ENCODE results near the gene TLK2. TPM values are rescaled to one million over a fixed set of nuclear protein-coding genes. Genes with fewer than 3 reads are reported as not detected.
"Not testable (repeated sequence)": the region's sequence is repeated elsewhere in the genome, so short reads cannot be mapped to it uniquely, and the experiment has no call there.

TLK2 gene
- total RNA-seq, 5 donors from 2014 or later (not counting 1 experiment from before 2014, with no cell fraction given): 46.8 to 82.2 (median 54.7) TPM

- H3K9me3 ChIP-seq; H3K27me3 ChIP-seq (replicated peaks in 1 of 2; ENCODE audit: control insufficient read depth in 2 of 2, extremely low read depth in 1 of 2, insufficient read depth in 2 of 2, low read length in 1 of 2); H3K27me3 Mint-ChIP-seq; H3K9me3 Mint-ChIP-seq; H3K4me1 ChIP-seq (ENCODE audit: control insufficient read depth in 1 of 2, extremely low read depth in 1 of 2, insufficient read depth in 2 of 2, low read length in 2 of 2); CTCF ChIA-PET; H3K4me3 Mint-ChIP-seq; H3K36me3 ChIP-seq (ENCODE audit: control insufficient read depth in 2 of 2, extremely low read depth in 1 of 2, insufficient read depth in 1 of 2, low read length in 1 of 2); H3K4me3 ChIP-seq (ENCODE audit: control insufficient read depth in 1 of 2, extremely low read depth in 1 of 2, low read length in 1 of 2); POLR2A ChIA-PET; H3K27ac ChIP-seq (ENCODE audit: low read length); H3K36me3 Mint-ChIP-seq: not testable (repeated sequence)
- Mint-ChIP-seq H3K27ac (peak overlapping the region in 1 of 2 donors; percentile 11), H3K4me1 (peaks cover 49 to 61% (median 55%) of the 10 kb centered on the region in 3 donors)
- no CpG with 5 or more reads among the region's 3 CpGs for WGBS (ENCODE audit: insufficient coverage)
- peak in 1 of 35 experiments; percentile 11 for DNase-seq
- peak in 1 of 4 experiments; percentile 55 for ATAC-seq (replicated peaks in 1 of 4)
Observed at GRCh38 chr17:62511014-62511413, 32.4 kb downstream of the TLK2 start.

GRCh38 chr17:62516376-62516775 is 37.8 kb downstream of the TLK2 start:
- POLR2A ChIA-PET: interaction anchor here in 1 of 2 donors (1.3 kb wide), 1 partner anchor 15 kb away, joined by 3 read pairs; no protein-coding TSS in a partner anchor
- H3K27ac Mint-ChIP-seq; H3K27me3 Mint-ChIP-seq; H3K4me3 Mint-ChIP-seq; H3K27me3 ChIP-seq (replicated peaks in 1 of 2; ENCODE audit: control insufficient read depth in 2 of 2, extremely low read depth in 1 of 2, insufficient read depth in 2 of 2, low read length in 1 of 2); H3K27ac ChIP-seq (ENCODE audit: low read length); H3K4me3 ChIP-seq (ENCODE audit: control insufficient read depth in 1 of 2, extremely low read depth in 1 of 2, low read length in 1 of 2); DNase-seq; H3K4me1 ChIP-seq (ENCODE audit: control insufficient read depth in 1 of 2, extremely low read depth in 1 of 2, insufficient read depth in 2 of 2, low read length in 2 of 2); H3K9me3 ChIP-seq; H3K36me3 ChIP-seq (ENCODE audit: control insufficient read depth in 2 of 2, extremely low read depth in 1 of 2, insufficient read depth in 1 of 2, low read length in 1 of 2); H3K9me3 Mint-ChIP-seq; ATAC-seq (replicated peaks in 1 of 4): not testable (repeated sequence)
- Mint-ChIP-seq H3K4me1 (peaks cover 15 to 37% (median 31%) of the 10 kb centered on the region in 3 donors), H3K36me3 (peaks cover 18% of the 10 kb centered on the region)
- CTCF ChIA-PET: interaction anchor here in 1 of 2 donors (0.7 kb wide), 1 partner anchor 47 kb away, joined by 5 read pairs; no protein-coding TSS in a partner anchor
- WGBS (ENCODE audit: insufficient coverage): 100% methylated on average over 7 of the region's 11 CpGs

GRCh38 chr17:62521295-62521694 is 42.7 kb downstream of the TLK2 start:
- not testable (repeated sequence) for H3K4me3 Mint-ChIP-seq; H3K27ac Mint-ChIP-seq; H3K4me1 ChIP-seq (ENCODE audit: control insufficient read depth in 1 of 2, extremely low read depth in 1 of 2, insufficient read depth in 2 of 2, low read length in 2 of 2); H3K27me3 Mint-ChIP-seq; ATAC-seq (replicated peaks in 1 of 4); H3K9me3 Mint-ChIP-seq; H3K4me3 ChIP-seq (ENCODE audit: control insufficient read depth in 1 of 2, extremely low read depth in 1 of 2, low read length in 1 of 2); DNase-seq; H3K27me3 ChIP-seq (replicated peaks in 1 of 2; ENCODE audit: control insufficient read depth in 2 of 2, extremely low read depth in 1 of 2, insufficient read depth in 2 of 2, low read length in 1 of 2); H3K27ac ChIP-seq (ENCODE audit: low read length); H3K9me3 ChIP-seq
- WGBS (ENCODE audit: insufficient coverage): 100% methylated on average over 4 of the region's 5 CpGs
- H3K36me3 ChIP-seq (ENCODE audit: control insufficient read depth in 2 of 2, extremely low read depth in 1 of 2, insufficient read depth in 1 of 2, low read length in 1 of 2): peaks cover 4 to 14% of the 10 kb centered on the region in 2 donors
- ChIA-PET CTCF (interaction anchor here in 1 of 2 donors (0.7 kb wide), 1 partner anchor 657 kb away, joined by 5 read pairs; no protein-coding TSS in a partner anchor), POLR2A (interaction anchor here (0.5 to 0.7 kb wide), 2 partner anchors 29 to 756 kb away, joined by 5 to 12 read pairs; no protein-coding TSS in a partner anchor)
- H3K4me1 Mint-ChIP-seq: peaks cover 7 to 12% (median 12%) of the 10 kb centered on the region in 3 donors
- H3K36me3 Mint-ChIP-seq: peaks cover 15% of the 10 kb centered on the region

GRCh38 chr17:62524077-62524476 is 45.5 kb downstream of the TLK2 start:
- H3K27ac ChIP-seq (ENCODE audit: low read length); H3K9me3 ChIP-seq; ATAC-seq (replicated peaks in 1 of 4); DNase-seq; H3K9me3 Mint-ChIP-seq; H3K27me3 Mint-ChIP-seq; H3K27ac Mint-ChIP-seq; CTCF ChIA-PET; H3K27me3 ChIP-seq (replicated peaks in 1 of 2; ENCODE audit: control insufficient read depth in 2 of 2, extremely low read depth in 1 of 2, insufficient read depth in 2 of 2, low read length in 1 of 2); H3K4me3 Mint-ChIP-seq; H3K4me1 ChIP-seq (ENCODE audit: control insufficient read depth in 1 of 2, extremely low read depth in 1 of 2, insufficient read depth in 2 of 2, low read length in 2 of 2); H3K4me3 ChIP-seq (ENCODE audit: control insufficient read depth in 1 of 2, extremely low read depth in 1 of 2, low read length in 1 of 2); POLR2A ChIA-PET: not testable (repeated sequence)
- WGBS (ENCODE audit: insufficient coverage): no CpG with 5 or more reads among the region's 6 CpGs
- peaks cover 4 to 14% of the 10 kb centered on the region in 2 donors for H3K36me3 ChIP-seq (ENCODE audit: control insufficient read depth in 2 of 2, extremely low read depth in 1 of 2, insufficient read depth in 1 of 2, low read length in 1 of 2)
- Mint-ChIP-seq H3K4me1 (peaks cover 2 to 15% (median 4%) of the 10 kb centered on the region in 3 donors), H3K36me3 (peaks cover 25% of the 10 kb centered on the region)

- H3K36me3 ChIP-seq (ENCODE audit: control insufficient read depth in 2 of 2, extremely low read depth in 1 of 2, insufficient read depth in 1 of 2, low read length in 1 of 2): peaks cover 4 to 17% of the 10 kb centered on the region in 2 donors
- H3K9me3 ChIP-seq; DNase-seq; CTCF ChIA-PET; H3K4me3 ChIP-seq (ENCODE audit: control insufficient read depth in 1 of 2, extremely low read depth in 1 of 2, low read length in 1 of 2); H3K4me1 ChIP-seq (ENCODE audit: control insufficient read depth in 1 of 2, extremely low read depth in 1 of 2, insufficient read depth in 2 of 2, low read length in 2 of 2); H3K27me3 Mint-ChIP-seq; H3K27ac Mint-ChIP-seq; H3K27me3 ChIP-seq (replicated peaks in 1 of 2; ENCODE audit: control insufficient read depth in 2 of 2, extremely low read depth in 1 of 2, insufficient read depth in 2 of 2, low read length in 1 of 2); H3K27ac ChIP-seq (ENCODE audit: low read length); POLR2A ChIA-PET; ATAC-seq (replicated peaks in 1 of 4); H3K9me3 Mint-ChIP-seq; H3K4me3 Mint-ChIP-seq: not testable (repeated sequence)
- WGBS (ENCODE audit: insufficient coverage): no CpG with 5 or more reads among the region's 6 CpGs
- peaks cover 0 to 17% (median 0%) of the 10 kb centered on the region in 3 donors for H3K4me1 Mint-ChIP-seq
- peaks cover 26% of the 10 kb centered on the region for H3K36me3 Mint-ChIP-seq
Observed at GRCh38 chr17:62525317-62525716, 46.7 kb downstream of the TLK2 start.

- H3K4me3 Mint-ChIP-seq; H3K9me3 Mint-ChIP-seq; H3K27me3 ChIP-seq (replicated peaks in 1 of 2; ENCODE audit: control insufficient read depth in 2 of 2, extremely low read depth in 1 of 2, insufficient read depth in 2 of 2, low read length in 1 of 2); H3K9me3 ChIP-seq; H3K4me3 ChIP-seq (ENCODE audit: control insufficient read depth in 1 of 2, extremely low read depth in 1 of 2, low read length in 1 of 2); H3K27ac ChIP-seq (ENCODE audit: low read length); CTCF ChIA-PET; H3K36me3 ChIP-seq (ENCODE audit: control insufficient read depth in 2 of 2, extremely low read depth in 1 of 2, insufficient read depth in 1 of 2, low read length in 1 of 2); ATAC-seq (replicated peaks in 1 of 4); DNase-seq; H3K4me1 ChIP-seq (ENCODE audit: control insufficient read depth in 1 of 2, extremely low read depth in 1 of 2, insufficient read depth in 2 of 2, low read length in 2 of 2); POLR2A ChIA-PET; H3K27me3 Mint-ChIP-seq: not testable (repeated sequence)
- peaks cover 14 to 37% (median 17%) of the 10 kb centered on the region in 3 donors for H3K4me1 Mint-ChIP-seq
- peak overlapping the region in 1 of 2 donors; percentile 31 for H3K27ac Mint-ChIP-seq
- no CpG with 5 or more reads among the region's 1 CpG for WGBS (ENCODE audit: insufficient coverage)
- peaks cover 37% of the 10 kb centered on the region for H3K36me3 Mint-ChIP-seq
Observed at GRCh38 chr17:62530936-62531335, 52.3 kb downstream of the TLK2 start.

DNA sequence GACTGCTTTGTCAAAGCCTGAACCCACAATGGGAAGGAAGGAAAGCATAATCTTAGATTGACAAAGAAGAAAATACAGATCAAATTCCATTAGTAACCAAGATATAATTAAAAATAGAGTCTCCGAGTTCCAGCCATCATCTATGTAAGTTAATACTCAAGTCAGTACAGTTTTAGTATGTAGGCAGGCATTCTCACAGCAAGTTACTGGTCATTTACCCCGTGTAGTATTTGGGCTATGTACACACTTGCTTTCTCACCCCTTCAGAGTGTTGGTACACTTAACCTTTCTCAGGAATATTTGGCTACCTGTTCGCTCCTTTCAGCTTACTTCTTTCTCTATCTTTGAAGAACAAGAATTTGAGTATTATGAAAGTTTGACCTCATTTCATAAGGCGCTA is 57.9 kb downstream of the TLK2 start:
- H3K27ac Mint-ChIP-seq; H3K4me1 ChIP-seq (ENCODE audit: control insufficient read depth in 1 of 2, extremely low read depth in 1 of 2, insufficient read depth in 2 of 2, low read length in 2 of 2); H3K4me3 Mint-ChIP-seq; H3K27me3 Mint-ChIP-seq; H3K9me3 Mint-ChIP-seq; H3K4me3 ChIP-seq (ENCODE audit: control insufficient read depth in 1 of 2, extremely low read depth in 1 of 2, low read length in 1 of 2); H3K27ac ChIP-seq (ENCODE audit: low read length); CTCF ChIA-PET; H3K9me3 ChIP-seq; POLR2A ChIA-PET; ATAC-seq (replicated peaks in 1 of 4); H3K27me3 ChIP-seq (replicated peaks in 1 of 2; ENCODE audit: control insufficient read depth in 2 of 2, extremely low read depth in 1 of 2, insufficient read depth in 2 of 2, low read length in 1 of 2); DNase-seq: not testable (repeated sequence)
- H3K4me1 Mint-ChIP-seq: peaks cover 14 to 19% (median 15%) of the 10 kb centered on the region in 3 donors
- peaks cover 6 to 23% of the 10 kb centered on the region in 2 donors for H3K36me3 ChIP-seq (ENCODE audit: control insufficient read depth in 2 of 2, extremely low read depth in 1 of 2, insufficient read depth in 1 of 2, low read length in 1 of 2)
- H3K36me3 Mint-ChIP-seq: peaks cover 44% of the 10 kb centered on the region
- WGBS (ENCODE audit: insufficient coverage): no CpG with 5 or more reads among the region's 4 CpGs

Measured in T-cell (primary cell).